Stimulated activated CD4-positive, alpha-beta T cell treated with anti-CD3 and anti-CD28 coated beads, TNF-alpha, amount 100 ng/mL, for 4 hours (primary cell): Measurements from ENCODE around the gene TMOD1.
"Not testable (repeated sequence)": the region's sequence is repeated elsewhere in the genome, so short reads cannot be mapped to it uniquely, and the experiment has no call there.

Experiments used
- DNase-seq, 3 experiments: peaks; one replicate each; pipeline ENCODE4 v3.0.0-alpha.2; 2020; ENCODE audit warnings: low read depth in 3 of 3

The TMOD1 gene

GRCh38 chr9:97565262-97565661, 63.8 kb downstream of the TMOD1 start:
- no peak for DNase-seq

GRCh38 chr9:97567182-97567893, 65.9 kb downstream of the TMOD1 start:
- no peak for DNase-seq

GRCh38 chr9:97567894-97568202, 66.4 kb downstream of the TMOD1 start:
- no peak for DNase-seq

GRCh38 chr9:97568461-97569275, 67.2 kb downstream of the TMOD1 start:
- DNase-seq = no peak

DNA sequence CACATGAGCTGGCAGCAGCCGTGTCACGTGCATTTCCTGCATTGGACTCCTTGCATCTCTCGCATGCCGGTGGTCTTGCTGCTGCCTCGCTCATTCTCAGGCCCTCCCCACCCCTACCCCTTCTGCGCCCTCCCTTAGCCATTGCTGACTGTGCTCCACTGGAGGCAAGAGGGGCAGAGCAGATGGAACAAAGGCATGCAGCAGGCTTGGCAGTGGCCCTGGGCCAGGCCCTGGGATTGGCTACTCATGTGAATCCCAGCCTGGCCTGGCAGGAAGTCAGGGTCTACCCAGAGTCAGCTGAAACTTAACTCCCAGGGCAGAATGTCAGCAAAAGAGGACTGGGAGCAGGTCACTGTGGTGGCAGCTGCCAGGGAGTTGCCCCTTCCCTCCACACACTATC, 69.4 kb downstream of the TMOD1 start:
- no peak for DNase-seq

DNA sequence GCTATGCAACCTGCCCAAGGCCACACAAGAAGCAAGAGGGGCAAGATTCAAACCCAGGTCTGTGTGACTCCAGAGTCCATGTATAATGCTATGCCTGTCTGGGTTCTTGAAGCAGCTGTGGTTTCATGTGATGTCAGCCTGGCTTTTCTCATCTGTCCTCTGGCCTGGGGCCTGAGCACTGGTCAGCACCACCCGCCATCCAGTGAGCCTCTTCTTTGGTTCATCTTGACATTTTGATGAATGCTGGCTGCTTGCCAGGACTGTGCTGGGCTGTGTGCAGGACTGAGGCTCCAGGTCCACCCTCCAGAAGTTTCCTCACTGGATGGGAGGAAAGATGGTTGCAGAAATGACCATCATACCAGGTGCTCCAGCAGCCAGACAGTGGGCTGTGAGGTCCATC, 70.2 kb downstream of the TMOD1 start:
- no peak for DNase-seq

GRCh38 chr9:97572196-97572891, 70.9 kb downstream of the TMOD1 start:
- DNase-seq = no peak

DNA sequence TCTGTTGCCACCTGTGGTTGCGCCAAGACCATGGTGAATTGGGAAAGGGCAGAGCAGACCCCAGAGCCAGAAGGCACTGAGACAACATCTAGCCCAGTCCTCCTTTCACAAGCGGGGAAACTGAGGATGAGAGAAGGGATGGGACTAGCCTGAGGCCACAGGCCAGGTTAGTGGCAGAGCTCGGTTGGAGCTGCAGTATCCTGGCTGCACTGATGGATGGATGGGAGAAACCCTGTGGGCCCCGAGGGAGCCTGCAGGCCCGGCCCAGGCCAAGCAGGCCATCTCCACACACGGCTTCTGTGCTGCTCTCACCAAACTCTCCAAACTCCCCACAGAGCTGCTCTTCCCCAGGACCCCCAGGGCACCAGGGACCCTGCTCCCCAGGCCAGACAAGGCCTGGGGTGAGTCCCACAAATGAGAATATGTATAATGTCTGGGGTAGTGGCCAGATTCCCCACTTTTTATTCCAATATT, 71.5 kb downstream of the TMOD1 start:
- DNase-seq = no peak

DNA sequence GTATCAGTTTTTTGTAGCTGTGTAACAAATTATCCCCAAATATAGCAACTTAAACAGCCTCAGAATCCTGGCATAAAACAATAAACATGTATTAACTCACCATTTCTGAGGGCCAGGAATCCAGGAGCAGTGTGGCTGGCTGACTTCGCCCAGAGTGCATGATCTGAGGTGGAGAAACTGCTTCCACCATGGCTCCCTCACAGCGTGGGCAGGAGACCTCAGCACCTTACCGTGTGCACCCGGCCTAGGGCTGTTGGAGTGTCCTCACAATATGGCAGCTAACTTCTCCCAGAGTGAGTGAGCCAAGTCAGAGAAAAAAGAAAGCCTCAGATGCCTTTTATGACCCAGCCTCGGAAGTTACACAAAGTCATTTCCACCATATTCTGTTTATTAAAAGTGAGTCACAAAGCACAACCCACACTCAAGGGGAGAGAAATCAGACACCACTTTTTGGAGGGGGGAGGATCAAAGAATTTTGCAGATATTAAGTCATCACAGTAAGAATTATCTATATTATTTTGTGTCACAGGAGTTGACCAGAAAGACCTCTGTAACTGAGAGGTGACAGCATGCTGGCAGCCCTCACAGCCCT, 72.1 kb downstream of the TMOD1 start:
- no peak for DNase-seq

DNA sequence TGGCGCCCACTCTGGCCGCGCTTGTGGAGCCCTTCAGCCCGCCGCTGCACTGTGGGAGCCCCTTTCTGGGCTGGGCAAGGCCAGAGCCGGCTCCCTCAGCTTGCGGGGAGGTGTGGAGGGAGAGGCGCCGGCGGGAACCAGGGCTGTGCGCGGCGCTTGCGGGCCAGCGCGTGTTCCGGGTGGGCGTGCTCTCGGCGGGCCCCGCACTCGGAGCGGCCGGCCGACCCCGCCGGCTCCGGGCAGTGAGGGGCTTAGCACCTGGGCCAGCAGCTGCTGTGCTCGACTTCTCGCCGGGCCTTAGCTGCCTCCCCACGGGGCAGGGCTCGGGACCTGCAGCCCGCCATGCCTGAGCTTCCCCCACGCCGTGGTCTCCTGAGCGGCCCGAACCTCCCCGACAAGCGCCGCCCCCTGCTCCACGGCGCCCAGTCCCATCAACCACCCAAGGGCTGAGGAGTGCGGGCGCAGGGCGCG, 72.7 kb downstream of the TMOD1 start:
- DNase-seq = not testable (repeated sequence)

DNA sequence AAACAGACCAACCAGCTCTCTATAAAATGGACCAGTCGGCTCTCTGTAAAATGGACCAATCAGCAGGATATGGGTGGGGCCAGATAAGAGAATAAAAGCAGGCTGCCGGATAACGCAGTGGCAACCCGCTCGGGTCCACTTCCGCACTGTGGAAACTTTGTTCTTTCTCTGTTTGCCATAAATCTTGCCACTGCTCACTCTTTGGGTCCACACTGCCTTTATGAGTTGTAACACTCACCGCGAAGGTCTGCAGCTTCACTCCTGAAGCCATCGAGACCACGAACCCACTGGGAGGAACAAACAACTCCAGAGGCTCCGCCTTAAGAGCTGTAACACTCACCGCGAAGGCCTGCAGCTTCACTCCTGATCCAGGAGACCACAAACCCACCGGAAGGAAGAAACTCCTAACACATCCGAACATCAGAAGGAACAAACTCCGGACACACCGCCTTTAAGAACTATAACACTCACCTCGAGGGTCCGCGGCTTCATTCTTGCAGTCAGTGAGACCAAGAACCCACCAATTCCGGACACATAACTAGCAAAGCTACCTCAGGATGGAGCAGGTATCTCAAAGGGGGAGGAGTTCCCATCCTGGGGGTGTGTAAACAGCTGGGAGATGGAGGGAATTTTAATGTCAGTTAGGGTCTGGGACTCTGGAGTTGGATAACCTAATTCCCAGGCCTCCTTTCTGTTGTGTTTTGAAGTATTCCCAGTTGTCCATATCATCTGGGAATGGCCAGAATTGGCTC, 73.6 kb downstream of the TMOD1 start:
- DNase-seq = peak in 1 of 3 experiments; percentile 3

DNA sequence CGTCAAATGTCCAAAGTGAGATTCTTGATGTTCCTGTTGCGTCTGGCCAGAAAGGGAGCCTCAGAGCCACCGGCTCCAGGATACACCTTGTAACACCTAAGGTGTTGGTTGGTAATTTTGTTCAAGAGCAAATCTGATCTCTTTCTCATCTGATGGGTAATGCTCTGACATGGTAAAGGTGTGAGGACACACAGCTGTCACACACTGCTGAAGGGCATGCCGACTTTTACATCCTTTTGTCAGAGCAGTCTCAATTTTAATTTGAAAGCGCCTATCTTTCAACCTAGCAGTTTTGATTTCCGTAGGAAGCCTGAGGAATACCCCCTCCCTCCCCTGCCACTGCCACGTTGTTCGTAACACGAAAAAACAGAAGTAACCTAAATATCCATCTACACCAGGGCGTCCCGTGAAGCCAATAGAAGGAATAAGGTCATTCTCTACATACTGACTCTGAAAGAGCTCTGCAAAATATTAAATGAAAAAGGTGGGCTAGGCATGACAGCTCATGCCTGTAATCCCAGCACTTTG, 74.3 kb downstream of the TMOD1 start:
- DNase-seq = no peak

GRCh38 chr9:97577051-97577450, 75.6 kb downstream of the TMOD1 start:
- no peak for DNase-seq

DNA sequence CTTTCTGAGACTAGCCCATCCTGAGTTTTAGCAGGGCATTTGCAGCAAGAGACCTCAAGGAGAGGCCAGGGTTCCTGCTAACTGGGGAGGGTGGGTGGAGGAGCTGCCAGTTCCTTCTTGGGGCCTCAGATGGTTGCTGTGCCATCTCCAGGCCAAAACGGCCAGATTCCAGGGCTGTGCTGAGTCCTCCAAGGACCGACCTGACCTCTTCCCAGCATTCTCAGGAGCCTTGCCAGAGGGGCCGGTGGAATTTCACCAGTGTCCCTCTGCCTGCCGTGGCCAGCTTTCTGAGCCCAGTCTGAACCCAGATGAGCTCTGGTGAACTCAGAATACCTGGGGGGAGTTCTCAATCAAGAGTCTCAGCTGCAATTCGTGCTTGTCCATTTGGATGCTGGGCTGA, 77.4 kb downstream of the TMOD1 start:
- DNase-seq = no peak

- DNase-seq = no peak
Measured at GRCh38 chr9:97579914-97580313, 78.4 kb downstream of the TMOD1 start.

DNA sequence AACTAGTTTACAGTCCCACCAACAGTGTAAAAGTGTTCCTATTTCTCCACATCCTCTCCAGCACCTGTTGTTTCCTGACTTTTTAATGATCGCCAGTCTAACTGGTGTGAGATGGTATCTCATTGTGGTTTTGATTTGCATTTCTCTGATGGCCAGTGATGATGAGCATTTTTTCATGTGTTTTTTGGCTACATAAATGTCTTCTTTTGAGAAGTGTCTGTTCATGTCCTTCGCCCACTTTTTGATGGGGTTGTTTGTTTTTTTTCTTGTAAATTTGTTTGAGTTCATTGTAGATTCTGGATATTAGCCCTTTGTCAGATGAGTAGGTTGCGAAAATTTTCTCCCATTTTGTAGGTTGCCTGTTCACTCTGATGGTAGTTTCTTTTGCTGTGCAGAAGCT, 80.1 kb downstream of the TMOD1 start:
- DNase-seq = not testable (repeated sequence)

- DNase-seq = not testable (repeated sequence)
Measured at GRCh38 chr9:97584778-97585177, 83.3 kb downstream of the TMOD1 start.

DNA sequence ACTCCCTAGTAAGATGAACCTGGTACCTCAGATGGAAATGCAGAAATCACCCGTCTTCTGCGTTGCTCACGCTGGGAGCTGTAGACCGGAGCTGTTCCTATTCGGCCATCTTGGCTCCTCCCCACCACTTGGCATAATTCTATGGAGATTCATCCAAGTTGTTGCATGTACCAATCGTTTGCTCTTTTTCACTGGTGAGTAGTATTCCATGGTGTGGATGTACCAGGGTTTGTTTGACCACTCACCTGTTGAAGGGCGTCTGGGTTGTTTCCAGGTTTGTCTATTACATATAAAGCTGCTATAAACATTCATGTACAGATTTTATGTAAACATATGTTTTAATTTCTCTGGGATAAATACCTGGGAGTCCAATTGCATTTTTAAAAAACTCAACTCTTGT, 85.4 kb downstream of the TMOD1 start:
- DNase-seq = not testable (repeated sequence)

GRCh38 chr9:97591535-97591934, 90.1 kb downstream of the TMOD1 start:
- no peak for DNase-seq

- no peak for DNase-seq
Measured at GRCh38 chr9:97592126-97592525, 90.7 kb downstream of the TMOD1 start.

DNA sequence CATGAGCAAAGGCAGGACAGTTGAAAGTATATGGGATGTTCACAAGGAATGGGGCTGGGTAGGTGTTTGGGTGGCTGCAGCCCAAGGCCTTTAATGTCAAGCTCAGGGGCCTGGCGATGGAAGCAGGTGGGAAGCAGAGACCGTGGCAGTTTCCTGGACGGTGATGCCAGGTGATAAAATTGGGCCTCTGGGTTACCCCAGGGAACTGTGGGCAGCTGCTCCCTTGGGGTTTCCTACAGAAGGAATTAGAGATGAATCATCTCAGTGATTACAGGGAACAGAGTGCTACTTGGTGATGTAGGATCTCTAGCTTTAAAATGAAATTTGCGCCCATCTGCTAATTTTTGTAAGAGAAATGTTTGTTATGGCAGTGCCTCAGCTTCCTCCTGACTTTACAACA, 92.5 kb downstream of the TMOD1 start:
- DNase-seq = no peak
